Ishikawa (cell line): ENCODE measurements around the gene GSE1.

Experiments used
- CREB1 ChIP-seq: IDR thresholded peaks from 2 replicates; pipeline ENCODE4 v1.6.1; 2012; ENCODE audit warnings: low read depth
- EP300 ChIP-seq: IDR thresholded peaks from 2 replicates; pipeline ENCODE4 v1.6.1; 2012; ENCODE audit warnings: borderline replicate concordance
- RAD21 ChIP-seq: IDR thresholded peaks from 2 replicates; pipeline ENCODE4 v1.6.1; 2012; ENCODE audit warnings: low read depth
- TF ChIP-seq, protein P1 (sequence below): IDR thresholded peaks from 2 replicates; pipeline ENCODE4 v1.6.1; 2012

GRCh38 chr16:85569039-85569614 is 44.0 kb upstream of the GSE1 start:
- TF ChIP-seq, protein P1, sequence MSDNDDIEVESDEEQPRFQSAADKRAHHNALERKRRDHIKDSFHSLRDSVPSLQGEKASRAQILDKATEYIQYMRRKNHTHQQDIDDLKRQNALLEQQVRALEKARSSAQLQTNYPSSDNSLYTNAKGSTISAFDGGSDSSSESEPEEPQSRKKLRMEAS = no peak
- TF ChIP-seq RAD21 = no peak
- TF ChIP-seq CREB1 = no peak
- no peak for TF ChIP-seq EP300
